Gastrocnemius medialis (tissue), 4 donors: ENCODE measurements around the gene MYDGF. TPM values are rescaled to one million over a fixed set of nuclear protein-coding genes. Genes with fewer than 3 reads are reported as not detected.

ENCODE experiments used
- total RNA-seq, 4 donors: library from RNA; depleted of rRNA; stranded (reverse); fragments of >200 nt; gene quantifications; one replicate each; pipeline versions ENCODE4 v1.1.0 to v1.2.3, GENCODE V29; 2016

MYDGF gene
- total RNA-seq, 4 donors from 2014 or later, result 8.0 to 12.9 (median 10.1) TPM

Other genes starting within 250 kb of the MYDGF start
- gene UBXN6, start 212.5 kb downstream of the MYDGF start, total RNA-seq, result 100 to 1,000 TPM in 3 of 4 donors, 10 to 100 TPM in 1; 93.8 to 230 (median 114) TPM
- 10 to 100 TPM; 46.5 to 83.2 (median 56.1) TPM for gene HDGFL2, start 198.0 kb downstream of the MYDGF start, total RNA-seq
- gene PLIN4, start 151.9 kb downstream of the MYDGF start, total RNA-seq, result 100 to 1,000 TPM in 3 of 4 donors, 10 to 100 TPM in 1; 79.6 to 282 (median 152) TPM
- 100 to 1,000 TPM in 1 of 4 donors, 10 to 100 TPM in 3; 23.5 to 127 (median 52.9) TPM for gene PLIN5, start 135.1 kb downstream of the MYDGF start, total RNA-seq
- gene LRG1, start 130.3 kb downstream of the MYDGF start, total RNA-seq, result 1 to 10 TPM in 1 of 4 donors, under 1 TPM in 2, not detected in 1; 0.15 to 2.7 (median 0.98) TPM
- 1 to 10 TPM; 1.4 to 3.3 (median 2.6) TPM for gene SEMA6B, start 110.7 kb downstream of the MYDGF start, total RNA-seq
- gene TNFAIP8L1, start 30.8 kb downstream of the MYDGF start, total RNA-seq, result 1 to 10 TPM; 1.3 to 2.9 (median 1.7) TPM
- 100 to 1,000 TPM in 3 of 4 donors, 10 to 100 TPM in 1; 92.6 to 208 (median 148) TPM for gene DPP9, start 53.5 kb upstream of the MYDGF start, total RNA-seq
- 100 to 1,000 TPM; 246 to 360 (median 300) TPM for gene FEM1A, start 121.4 kb upstream of the MYDGF start, total RNA-seq
- gene TICAM1, start 161.4 kb upstream of the MYDGF start, total RNA-seq, result 10 to 100 TPM in 2 of 4 donors, 1 to 10 TPM in 2; 5.9 to 14.0 (median 9.0) TPM
- 100 to 1,000 TPM in 2 of 4 donors, 10 to 100 TPM in 2; 53.9 to 193 (median 92.5) TPM for gene PLIN3, start 197.3 kb upstream of the MYDGF start, total RNA-seq
- gene ARRDC5, start 232.6 kb upstream of the MYDGF start, total RNA-seq, result not detected
- under 1 TPM in 3 of 4 donors, not detected in 1; 0.12 to 0.72 (median 0.69) TPM for gene UHRF1, start 239.2 kb upstream of the MYDGF start, total RNA-seq